Skeletal muscle tissue (tissue), 4 donors: ENCODE results near the gene MAOB. TPM values are rescaled to one million over a fixed set of nuclear protein-coding genes. Genes with fewer than 3 reads are reported as not detected.
"Not testable (repeated sequence)": the region's sequence is repeated elsewhere in the genome, so short reads cannot be mapped to it uniquely, and the experiment has no call there.

ENCODE experiments used
- H3K27ac ChIP-seq: one replicate; pipeline ENCODE4 v1.7.0; 2013; ENCODE audit warnings: mild to moderate bottlenecking, low read depth, low read length, inconsistent platforms
- H3K27me3 ChIP-seq, 3 donors: one replicate each; pipeline ENCODE4 v1.7.0; 2013; ENCODE audit warnings: low read length in 3 of 3; ENCODE audit not compliant: control insufficient read depth in 3 of 3, insufficient read depth in 3 of 3
- H3K36me3 ChIP-seq, 3 donors: one replicate each; pipeline ENCODE4 v1.7.0; 2013; ENCODE audit warnings: low read length in 3 of 3; ENCODE audit not compliant: control insufficient read depth in 3 of 3, insufficient read depth in 3 of 3
- H3K4me1 ChIP-seq, 3 donors: one replicate each; pipeline ENCODE4 v1.7.0; 2013; ENCODE audit warnings: low read length in 3 of 3, mild to moderate bottlenecking in 3 of 3; ENCODE audit not compliant: control insufficient read depth in 3 of 3, insufficient read depth in 3 of 3
- H3K4me3 ChIP-seq, 3 donors: one replicate each; pipeline ENCODE4 v1.7.0; 2013; ENCODE audit warnings: low read length in 3 of 3
- H3K9ac ChIP-seq, 3 donors: one replicate each; pipeline ENCODE4 v1.7.0; 2013; ENCODE audit warnings: low read length in 3 of 3, mild to moderate bottlenecking in 3 of 3, moderate library complexity in 2 of 3, low read depth in 1 of 3
- H3K9me3 ChIP-seq, 3 donors: one replicate each; pipeline ENCODE4 v1.7.0; 2013; ENCODE audit warnings: low read length in 3 of 3; ENCODE audit not compliant: control insufficient read depth in 3 of 3
- total RNA-seq: library from RNA; depleted of rRNA; stranded (reverse); fragments of >200 nt; gene quantifications from one replicate; pipeline ENCODE4 v1.2.3, GENCODE V29; 2014
- donor health status: Osteomylitis.

MAOB gene
- total RNA-seq, 1 donor from 2014 or later: 1.0 TPM

- H3K36me3 ChIP-seq, H3K27me3 ChIP-seq, H3K9ac ChIP-seq, H3K4me3 ChIP-seq, H3K4me1 ChIP-seq, H3K9me3 ChIP-seq, H3K27ac ChIP-seq: not testable (repeated sequence)
Measured at GRCh38 chrX:43725227-43725626, 157.0 kb downstream of the MAOB start.

- Histone ChIP-seq H3K27ac (no peak overlapping the region), H3K9ac (no peak overlapping the region), H3K4me3 (no peak overlapping the region), H3K27me3 (no peaks in the 10 kb centered on the region), H3K4me1 (no peaks in the 10 kb centered on the region), H3K36me3 (no peaks in the 10 kb centered on the region), H3K9me3 (peaks cover 0 to 11% (median 0%) of the 10 kb centered on the region in 3 donors)
Measured at GRCh38 chrX:43720961-43721360, 161.3 kb downstream of the MAOB start.

GRCh38 chrX:43720082-43720481 is 162.2 kb downstream of the MAOB start:
- Histone ChIP-seq H3K36me3 (no peaks in the 10 kb centered on the region), H3K27ac (no peak overlapping the region), H3K4me3 (no peak overlapping the region), H3K9ac (no peak overlapping the region), H3K27me3 (peaks cover 0 to 4% (median 0%) of the 10 kb centered on the region in 3 donors), H3K4me1 (no peaks in the 10 kb centered on the region), H3K9me3 (peaks cover 0 to 11% (median 0%) of the 10 kb centered on the region in 3 donors)

GRCh38 chrX:43718956-43719355 is 163.3 kb downstream of the MAOB start:
- no peaks in the 10 kb centered on the region for H3K36me3 ChIP-seq
- no peak overlapping the region for H3K9ac ChIP-seq
- H3K27me3 ChIP-seq: peaks cover 0 to 5% (median 0%) of the 10 kb centered on the region in 3 donors
- H3K4me1 ChIP-seq: no peaks in the 10 kb centered on the region
- H3K27ac ChIP-seq: no peak overlapping the region
- peaks cover 0 to 11% (median 0%) of the 10 kb centered on the region in 3 donors for H3K9me3 ChIP-seq
- no peak overlapping the region for H3K4me3 ChIP-seq

- Histone ChIP-seq H3K36me3 (no peaks in the 10 kb centered on the region), H3K9me3 (peaks cover 0 to 11% (median 0%) of the 10 kb centered on the region in 3 donors), H3K4me1 (no peaks in the 10 kb centered on the region), H3K4me3 (no peak overlapping the region), H3K9ac (no peak overlapping the region), H3K27ac (no peak overlapping the region), H3K27me3 (peaks cover 0 to 5% (median 0%) of the 10 kb centered on the region in 3 donors)
Measured at GRCh38 chrX:43718546-43718945, 163.7 kb downstream of the MAOB start.

- Histone ChIP-seq H3K4me1 (no peaks in the 10 kb centered on the region), H3K27ac (no peak overlapping the region), H3K36me3 (no peaks in the 10 kb centered on the region), H3K4me3 (no peak overlapping the region), H3K9ac (no peak overlapping the region), H3K27me3 (peaks cover 0 to 5% (median 0%) of the 10 kb centered on the region in 3 donors), H3K9me3 (peaks cover 0 to 11% (median 0%) of the 10 kb centered on the region in 3 donors)
Measured at GRCh38 chrX:43718081-43718480, 164.2 kb downstream of the MAOB start.

- H3K4me3 ChIP-seq: no peak overlapping the region
- H3K9me3 ChIP-seq: peaks cover 0 to 11% (median 0%) of the 10 kb centered on the region in 3 donors
- no peaks in the 10 kb centered on the region for H3K36me3 ChIP-seq
- H3K27ac ChIP-seq: no peak overlapping the region
- H3K9ac ChIP-seq: no peak overlapping the region
- H3K4me1 ChIP-seq: no peaks in the 10 kb centered on the region
- peaks cover 0 to 5% (median 0%) of the 10 kb centered on the region in 3 donors for H3K27me3 ChIP-seq
Measured at GRCh38 chrX:43717161-43717560, 165.1 kb downstream of the MAOB start.

- Histone ChIP-seq H3K9me3 (peaks cover 0 to 11% (median 0%) of the 10 kb centered on the region in 3 donors), H3K27me3 (peaks cover 0 to 5% (median 0%) of the 10 kb centered on the region in 3 donors), H3K9ac (no peak overlapping the region), H3K4me1 (no peaks in the 10 kb centered on the region), H3K36me3 (no peaks in the 10 kb centered on the region), H3K27ac (no peak overlapping the region), H3K4me3 (no peak overlapping the region)
Measured at GRCh38 chrX:43716696-43717095, 165.6 kb downstream of the MAOB start.

Other genes with a start within 250 kb of the MAOB start
- 1.6 TPM for gene MAOA, start 226.2 kb downstream of the MAOB start, total RNA-seq
- 2.1 TPM for gene NDP, start 90.9 kb upstream of the MAOB start, total RNA-seq